ENCODE data around the gene GNA15.

GNA15 gene

DNA sequence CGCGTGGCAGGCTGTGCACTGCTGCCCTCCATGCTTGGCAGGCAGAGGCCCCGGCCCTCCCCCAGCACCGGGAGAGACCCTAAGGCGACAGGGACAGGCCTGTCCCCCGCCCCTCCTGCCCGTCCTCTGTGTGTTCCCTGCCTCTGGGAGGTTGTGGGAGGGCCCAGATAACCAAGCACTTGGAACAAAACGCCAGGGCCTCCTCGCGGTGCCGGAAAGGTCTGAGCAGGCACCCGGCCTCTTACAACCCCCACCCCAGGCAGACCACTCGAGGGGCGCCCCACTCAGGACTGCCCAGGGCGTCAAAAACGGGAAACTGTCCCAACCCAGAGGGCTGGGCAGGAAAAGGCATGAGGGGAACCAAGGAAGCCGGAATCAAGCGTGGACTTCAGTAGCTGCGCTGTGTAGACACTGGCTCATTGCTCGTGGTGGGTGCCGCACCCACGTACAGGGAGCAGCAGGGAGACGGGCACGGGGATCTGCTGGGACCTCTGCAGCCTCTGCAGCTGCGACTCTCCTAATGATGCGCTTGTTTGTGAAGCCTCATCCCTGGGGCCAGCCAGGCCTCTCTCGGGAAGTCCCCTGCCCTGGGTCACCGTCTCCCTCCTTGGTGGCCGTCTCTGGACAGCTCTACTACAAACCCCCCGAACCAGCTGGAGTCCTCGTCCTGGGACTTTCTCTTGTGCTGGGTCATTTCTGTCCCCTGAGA, 21.7 kb upstream of the GNA15 start:
- Histone ChIP-seq H3K4me3 (ENCODE audit: low read length) (no peak overlapping the region), H3K79me2 (ENCODE audit: control insufficient read depth, low read length) (no peaks in the 10 kb centered on the region), H3F3A (ENCODE audit: control insufficient read depth, insufficient read depth) (no peaks in the 10 kb centered on the region), H3K4me2 (ENCODE audit: low read length) (no peak overlapping the region), H3K9me3 (ENCODE audit: control insufficient read depth, insufficient read depth, low read length) (no peaks in the 10 kb centered on the region), H3K36me3 (ENCODE audit: control insufficient read depth, low read length) (no peaks in the 10 kb centered on the region), H3K9me2 (replicated peaks; ENCODE audit: control insufficient read depth, low read length) (no peaks in the 10 kb centered on the region), H3K4me1 (ENCODE audit: control insufficient read depth, low read length) (no peaks in the 10 kb centered on the region), H3K27ac (ENCODE audit: low read depth, low read length) (no peak overlapping the region), H4K20me1 (ENCODE audit: control insufficient read depth, insufficient read depth, low read depth, low read length) (no peaks in the 10 kb centered on the region), H3K27me3 (ENCODE audit: control insufficient read depth, low read length) (no peaks in the 10 kb centered on the region)
- TF ChIP-seq, protein P1, sequence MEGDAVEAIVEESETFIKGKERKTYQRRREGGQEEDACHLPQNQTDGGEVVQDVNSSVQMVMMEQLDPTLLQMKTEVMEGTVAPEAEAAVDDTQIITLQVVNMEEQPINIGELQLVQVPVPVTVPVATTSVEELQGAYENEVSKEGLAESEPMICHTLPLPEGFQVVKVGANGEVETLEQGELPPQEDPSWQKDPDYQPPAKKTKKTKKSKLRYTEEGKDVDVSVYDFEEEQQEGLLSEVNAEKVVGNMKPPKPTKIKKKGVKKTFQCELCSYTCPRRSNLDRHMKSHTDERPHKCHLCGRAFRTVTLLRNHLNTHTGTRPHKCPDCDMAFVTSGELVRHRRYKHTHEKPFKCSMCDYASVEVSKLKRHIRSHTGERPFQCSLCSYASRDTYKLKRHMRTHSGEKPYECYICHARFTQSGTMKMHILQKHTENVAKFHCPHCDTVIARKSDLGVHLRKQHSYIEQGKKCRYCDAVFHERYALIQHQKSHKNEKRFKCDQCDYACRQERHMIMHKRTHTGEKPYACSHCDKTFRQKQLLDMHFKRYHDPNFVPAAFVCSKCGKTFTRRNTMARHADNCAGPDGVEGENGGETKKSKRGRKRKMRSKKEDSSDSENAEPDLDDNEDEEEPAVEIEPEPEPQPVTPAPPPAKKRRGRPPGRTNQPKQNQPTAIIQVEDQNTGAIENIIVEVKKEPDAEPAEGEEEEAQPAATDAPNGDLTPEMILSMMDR (IDR thresholded peaks at IDR 0.05; ENCODE audit: low read depth, low read length, poor library complexity, severe bottlenecking): no peak
- TF ChIP-seq EZH2phosphoT487 (IDR thresholded peaks at IDR 0.05; ENCODE audit: borderline replicate concordance, low read length): no peak

DNA sequence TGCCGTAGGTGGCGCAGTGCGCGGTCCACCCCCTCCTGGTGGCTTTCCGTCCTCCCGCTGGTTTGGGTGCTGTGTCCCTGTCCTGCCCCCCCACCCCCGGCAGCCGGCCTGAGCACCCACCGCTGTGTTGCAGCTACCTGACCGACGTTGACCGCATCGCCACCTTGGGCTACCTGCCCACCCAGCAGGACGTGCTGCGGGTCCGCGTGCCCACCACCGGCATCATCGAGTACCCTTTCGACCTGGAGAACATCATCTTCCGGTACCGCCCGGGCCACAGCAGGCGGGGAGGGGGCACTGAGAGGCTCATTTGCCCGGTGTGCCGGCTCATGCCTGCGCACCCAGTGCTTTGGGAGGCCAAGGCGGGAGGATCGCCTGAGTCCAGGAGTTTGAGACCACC, 21.0 kb upstream of the GNA15 start:
- H3K36me3 ChIP-seq (ENCODE audit: control insufficient read depth, low read length): no peaks in the 10 kb centered on the region
- no peak overlapping the region for H3K4me3 ChIP-seq (ENCODE audit: low read length)
- H3K9me2 ChIP-seq (replicated peaks; ENCODE audit: control insufficient read depth, low read length): no peaks in the 10 kb centered on the region
- no peak overlapping the region for H3K27ac ChIP-seq (ENCODE audit: low read depth, low read length)
- no peaks in the 10 kb centered on the region for H3K27me3 ChIP-seq (ENCODE audit: control insufficient read depth, low read length)
- no peaks in the 10 kb centered on the region for H4K20me1 ChIP-seq (ENCODE audit: control insufficient read depth, insufficient read depth, low read depth, low read length)
- no peaks in the 10 kb centered on the region for H3K4me1 ChIP-seq (ENCODE audit: control insufficient read depth, low read length)
- H3K79me2 ChIP-seq (ENCODE audit: control insufficient read depth, low read length): no peaks in the 10 kb centered on the region
- H3K9me3 ChIP-seq (ENCODE audit: control insufficient read depth, insufficient read depth, low read length): no peaks in the 10 kb centered on the region
- no peaks in the 10 kb centered on the region for H3F3A ChIP-seq (ENCODE audit: control insufficient read depth, insufficient read depth)
- TF ChIP-seq, protein P1 (IDR thresholded peaks at IDR 0.05; ENCODE audit: low read depth, low read length, poor library complexity, severe bottlenecking): no peak
- no peak for TF ChIP-seq EZH2phosphoT487 (IDR thresholded peaks at IDR 0.05; ENCODE audit: borderline replicate concordance, low read length)
- no peak overlapping the region for H3K4me2 ChIP-seq (ENCODE audit: low read length)

DNA sequence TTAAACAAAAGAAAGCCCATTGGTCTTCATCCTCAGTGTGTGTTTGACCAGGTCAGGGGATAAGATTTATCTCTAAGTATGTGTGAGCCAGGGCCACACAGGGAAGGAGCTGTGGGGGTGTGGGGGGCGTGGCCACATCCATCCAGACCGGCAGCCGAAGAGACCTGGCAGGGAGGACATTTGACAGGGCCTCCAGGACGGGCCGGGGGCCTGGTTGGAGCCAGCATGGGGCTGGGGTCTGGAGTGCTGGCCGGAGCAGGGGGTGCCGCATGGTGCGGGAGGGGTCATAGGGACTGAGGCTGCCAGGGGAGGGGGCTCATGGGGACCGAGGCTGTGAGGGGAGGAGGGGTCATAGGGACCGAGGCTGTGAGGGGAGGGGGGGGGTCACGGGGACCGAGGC, 20.4 kb upstream of the GNA15 start:
- H3K79me2 ChIP-seq (ENCODE audit: control insufficient read depth, low read length): no peaks in the 10 kb centered on the region
- H3K36me3 ChIP-seq (ENCODE audit: control insufficient read depth, low read length): no peaks in the 10 kb centered on the region
- H3K4me2 ChIP-seq (ENCODE audit: low read length): no peak overlapping the region
- no peaks in the 10 kb centered on the region for H3K9me3 ChIP-seq (ENCODE audit: control insufficient read depth, insufficient read depth, low read length)
- no peaks in the 10 kb centered on the region for H4K20me1 ChIP-seq (ENCODE audit: control insufficient read depth, insufficient read depth, low read depth, low read length)
- H3K9me2 ChIP-seq (replicated peaks; ENCODE audit: control insufficient read depth, low read length): no peaks in the 10 kb centered on the region
- TF ChIP-seq, protein P1 (IDR thresholded peaks at IDR 0.05; ENCODE audit: low read depth, low read length, poor library complexity, severe bottlenecking): no peak
- TF ChIP-seq EZH2phosphoT487 (IDR thresholded peaks at IDR 0.05; ENCODE audit: borderline replicate concordance, low read length): no peak
- H3K27me3 ChIP-seq (ENCODE audit: control insufficient read depth, low read length): no peaks in the 10 kb centered on the region
- H3K27ac ChIP-seq (ENCODE audit: low read depth, low read length): no peak overlapping the region
- no peaks in the 10 kb centered on the region for H3F3A ChIP-seq (ENCODE audit: control insufficient read depth, insufficient read depth)
- H3K4me3 ChIP-seq (ENCODE audit: low read length): no peak overlapping the region
- H3K4me1 ChIP-seq (ENCODE audit: control insufficient read depth, low read length): no peaks in the 10 kb centered on the region
